ENCODE measurements around the gene GPC5. TPM values are rescaled to one million over a fixed set of nuclear protein-coding genes. Genes with fewer than 3 reads are reported as not detected.
"Not testable (repeated sequence)": the region's sequence is repeated elsewhere in the genome, so short reads cannot be mapped to it uniquely, and the experiment has no call there.

Gene GPC5
- 0.28 TPM for total RNA-seq
- polyA plus RNA-seq: 0.25 TPM
- long read RNA-seq, donor 1: 0 reads
- long read RNA-seq, donor 2: 0 reads
- long read RNA-seq, donor 3: 0 reads
- long read RNA-seq, donor 4: 0 reads
- long read RNA-seq, donor 5: 0 reads
- long read RNA-seq, donor 6: 0 reads
- long read RNA-seq, donor 7: 0 reads
- long read RNA-seq, donor 8: 0 reads
- long read RNA-seq, donor 9: 0 reads
- long read RNA-seq, donor 10: 0 reads

- Histone ChIP-seq H3K36me3 (ENCODE audit: control insufficient read depth in 2 of 2, insufficient read depth in 2 of 2, low read length in 1 of 2) (no peaks in the 10 kb centered on the region), H3K27me3 (ENCODE audit: control insufficient read depth in 2 of 2, insufficient read depth in 1 of 2, low read length in 1 of 2) (peaks cover 34 to 65% of the 10 kb centered on the region in 2 donors), H3K9me3 (ENCODE audit: control insufficient read depth in 2 of 2, insufficient read depth in 1 of 2, low read length in 1 of 2) (peaks cover 0 to 4% of the 10 kb centered on the region in 2 donors), H3K27ac (ENCODE audit: low read depth in 1 of 2, low read length in 1 of 2) (no peak within 1 kb of the TSS), H3K4me3 (ENCODE audit: low read length in 2 of 2) (peak within 1 kb of the TSS; percentile 25 to 46), H3K4me1 (ENCODE audit: control insufficient read depth in 2 of 2, insufficient read depth in 2 of 2, low read length in 2 of 2) (peaks cover 6 to 7% of the 10 kb centered on the region in 2 donors)
- DNase-seq (ENCODE audit: low read depth in 6 of 9, low spot score in 9 of 9): peak; percentile 18 to 82 (median 65)
- WGBS: 1% methylated on average over 76 of the region's 76 CpGs
Observed at GRCh38 chr13:91398413-91399188, at the start of gene GPC5. Gene GPC5, plus strand, starts transcription at chr13:91398621.

GRCh38 chr13:91348906-91349435 is 49.5 kb upstream of the GPC5 start:
- Histone ChIP-seq H3K9me3 (ENCODE audit: control insufficient read depth in 2 of 2, insufficient read depth in 1 of 2, low read length in 1 of 2) (no peaks in the 10 kb centered on the region), H3K4me1 (ENCODE audit: control insufficient read depth in 2 of 2, insufficient read depth in 2 of 2, low read length in 2 of 2) (peaks cover 9 to 12% of the 10 kb centered on the region in 2 donors)
- peak; percentile 81 to 96 (median 90) for DNase-seq (ENCODE audit: low read depth in 6 of 9, low spot score in 9 of 9)

GRCh38 chr13:91349992-91350911 is 48.2 kb upstream of the GPC5 start:
- 27% methylated on average over 5 of the region's 5 CpGs for WGBS
- H3K4me1 ChIP-seq (ENCODE audit: control insufficient read depth in 2 of 2, insufficient read depth in 2 of 2, low read length in 2 of 2): peaks cover 9 to 12% of the 10 kb centered on the region in 2 donors
- no peaks in the 10 kb centered on the region for H3K9me3 ChIP-seq (ENCODE audit: control insufficient read depth in 2 of 2, insufficient read depth in 1 of 2, low read length in 1 of 2)
- peaks cover 4 to 45% of the 10 kb centered on the region in 2 donors for H3K36me3 ChIP-seq (ENCODE audit: control insufficient read depth in 2 of 2, insufficient read depth in 2 of 2, low read length in 1 of 2)
- no peaks in the 10 kb centered on the region for H3K27me3 ChIP-seq (ENCODE audit: control insufficient read depth in 2 of 2, insufficient read depth in 1 of 2, low read length in 1 of 2)
- peak overlapping the region in 1 of 2 donors; percentile 61 for H3K4me3 ChIP-seq (ENCODE audit: low read length in 2 of 2)
- H3K27ac ChIP-seq (ENCODE audit: low read depth in 1 of 2, low read length in 1 of 2): no peak overlapping the region
- DNase-seq (ENCODE audit: low read depth in 6 of 9, low spot score in 9 of 9): peak in 2 of 9 donors; percentile 24 to 40

More at GRCh38 chr13:91348906-91349435, 49.5 kb upstream of the GPC5 start:
- Histone ChIP-seq H3K27ac (ENCODE audit: low read depth in 1 of 2, low read length in 1 of 2) (peak overlapping the region in 1 of 2 donors; percentile 97), H3K27me3 (ENCODE audit: control insufficient read depth in 2 of 2, insufficient read depth in 1 of 2, low read length in 1 of 2) (no peaks in the 10 kb centered on the region), H3K4me3 (ENCODE audit: low read length in 2 of 2) (peak overlapping the region; percentile 61 to 86), H3K36me3 (ENCODE audit: control insufficient read depth in 2 of 2, insufficient read depth in 2 of 2, low read length in 1 of 2) (peaks cover 4 to 32% of the 10 kb centered on the region in 2 donors)
- under 1% methylated on average over 46 of the region's 46 CpGs for WGBS

GRCh38 chr13:91351123-91351522 is 47.3 kb upstream of the GPC5 start:
- H3K36me3 ChIP-seq (ENCODE audit: control insufficient read depth in 2 of 2, insufficient read depth in 2 of 2, low read length in 1 of 2): peaks cover 4 to 52% of the 10 kb centered on the region in 2 donors
- WGBS: 87% methylated on average over 5 of the region's 5 CpGs
- no peaks in the 10 kb centered on the region for H3K27me3 ChIP-seq (ENCODE audit: control insufficient read depth in 2 of 2, insufficient read depth in 1 of 2, low read length in 1 of 2)
- DNase-seq (ENCODE audit: low read depth in 6 of 9, low spot score in 9 of 9): no peak
- no peak overlapping the region for H3K27ac ChIP-seq (ENCODE audit: low read depth in 1 of 2, low read length in 1 of 2)
- H3K9me3 ChIP-seq (ENCODE audit: control insufficient read depth in 2 of 2, insufficient read depth in 1 of 2, low read length in 1 of 2): no peaks in the 10 kb centered on the region
- no peak overlapping the region for H3K4me3 ChIP-seq (ENCODE audit: low read length in 2 of 2)
- H3K4me1 ChIP-seq (ENCODE audit: control insufficient read depth in 2 of 2, insufficient read depth in 2 of 2, low read length in 2 of 2): peaks cover 9 to 12% of the 10 kb centered on the region in 2 donors

- no peak overlapping the region for H3K27ac ChIP-seq (ENCODE audit: low read depth in 1 of 2, low read length in 1 of 2)
- H3K27me3 ChIP-seq (ENCODE audit: control insufficient read depth in 2 of 2, insufficient read depth in 1 of 2, low read length in 1 of 2): no peaks in the 10 kb centered on the region
- no peaks in the 10 kb centered on the region for H3K9me3 ChIP-seq (ENCODE audit: control insufficient read depth in 2 of 2, insufficient read depth in 1 of 2, low read length in 1 of 2)
- peaks cover 6 to 8% of the 10 kb centered on the region in 2 donors for H3K4me1 ChIP-seq (ENCODE audit: control insufficient read depth in 2 of 2, insufficient read depth in 2 of 2, low read length in 2 of 2)
- H3K36me3 ChIP-seq (ENCODE audit: control insufficient read depth in 2 of 2, insufficient read depth in 2 of 2, low read length in 1 of 2): peaks cover 4 to 59% of the 10 kb centered on the region in 2 donors
- no peak for DNase-seq (ENCODE audit: low read depth in 6 of 9, low spot score in 9 of 9)
- 97% methylated on average over 2 of the region's 2 CpGs for WGBS
- no peak overlapping the region for H3K4me3 ChIP-seq (ENCODE audit: low read length in 2 of 2)
Observed at GRCh38 chr13:91351980-91352379, 46.4 kb upstream of the GPC5 start.

- H3K9me3 ChIP-seq (ENCODE audit: control insufficient read depth in 2 of 2, insufficient read depth in 1 of 2, low read length in 1 of 2); DNase-seq (ENCODE audit: low read depth in 6 of 9, low spot score in 9 of 9); H3K27ac ChIP-seq (ENCODE audit: low read depth in 1 of 2, low read length in 1 of 2); H3K4me1 ChIP-seq (ENCODE audit: control insufficient read depth in 2 of 2, insufficient read depth in 2 of 2, low read length in 2 of 2); H3K27me3 ChIP-seq (ENCODE audit: control insufficient read depth in 2 of 2, insufficient read depth in 1 of 2, low read length in 1 of 2); H3K4me3 ChIP-seq (ENCODE audit: low read length in 2 of 2): not testable (repeated sequence)
- H3K36me3 ChIP-seq (ENCODE audit: control insufficient read depth in 2 of 2, insufficient read depth in 2 of 2, low read length in 1 of 2): peaks cover 4 to 66% of the 10 kb centered on the region in 2 donors
- 96% methylated on average over 7 of the region's 7 CpGs for WGBS
Observed at GRCh38 chr13:91352891-91353290, 45.5 kb upstream of the GPC5 start.

- Histone ChIP-seq H3K4me3 (ENCODE audit: low read length in 2 of 2) (no peak overlapping the region), H3K27ac (ENCODE audit: low read depth in 1 of 2, low read length in 1 of 2) (no peak overlapping the region), H3K27me3 (ENCODE audit: control insufficient read depth in 2 of 2, insufficient read depth in 1 of 2, low read length in 1 of 2) (no peaks in the 10 kb centered on the region), H3K9me3 (ENCODE audit: control insufficient read depth in 2 of 2, insufficient read depth in 1 of 2, low read length in 1 of 2) (no peaks in the 10 kb centered on the region), H3K36me3 (ENCODE audit: control insufficient read depth in 2 of 2, insufficient read depth in 2 of 2, low read length in 1 of 2) (peaks cover 4 to 71% of the 10 kb centered on the region in 2 donors), H3K4me1 (ENCODE audit: control insufficient read depth in 2 of 2, insufficient read depth in 2 of 2, low read length in 2 of 2) (peaks cover 4 to 8% of the 10 kb centered on the region in 2 donors)
- WGBS: 81% methylated on average over 1 of the region's 1 CpG
- DNase-seq (ENCODE audit: low read depth in 6 of 9, low spot score in 9 of 9): no peak
Observed at GRCh38 chr13:91353494-91353893, 44.9 kb upstream of the GPC5 start.

- H3K4me3 ChIP-seq (ENCODE audit: low read length in 2 of 2): no peak overlapping the region
- WGBS: 90% methylated on average over 6 of the region's 6 CpGs
Observed at GRCh38 chr13:91355099-91355825, 43.2 kb upstream of the GPC5 start.

More at GRCh38 chr13:91355099-91355825, 43.2 kb upstream of the GPC5 start:
- H3K36me3 ChIP-seq (ENCODE audit: control insufficient read depth in 2 of 2, insufficient read depth in 2 of 2, low read length in 1 of 2): peaks cover 4 to 72% of the 10 kb centered on the region in 2 donors
- H3K9me3 ChIP-seq (ENCODE audit: control insufficient read depth in 2 of 2, insufficient read depth in 1 of 2, low read length in 1 of 2): no peaks in the 10 kb centered on the region
- H3K27ac ChIP-seq (ENCODE audit: low read depth in 1 of 2, low read length in 1 of 2): no peak overlapping the region
- peaks cover 6 to 9% of the 10 kb centered on the region in 2 donors for H3K4me1 ChIP-seq (ENCODE audit: control insufficient read depth in 2 of 2, insufficient read depth in 2 of 2, low read length in 2 of 2)
- DNase-seq (ENCODE audit: low read depth in 6 of 9, low spot score in 9 of 9): no peak
- H3K27me3 ChIP-seq (ENCODE audit: control insufficient read depth in 2 of 2, insufficient read depth in 1 of 2, low read length in 1 of 2): no peaks in the 10 kb centered on the region

Data from thymus (tissue), 14 donors.